ENCODE measurements around the gene S100A14.
"Not testable (repeated sequence)": the region's sequence is repeated elsewhere in the genome, so short reads cannot be mapped to it uniquely, and the experiment has no call there.

- not testable (repeated sequence) for TF ChIP-seq CTCF, POLR2A (IDR thresholded peaks at IDR 0.05)
These were observed 40.6 kb downstream of the S100A14 start for GRCh38 chr1:153575497-153575896.

Measured in upper lobe of left lung (tissue), 4 donors.